ENCODE measurements around the gene EHMT1. TPM values are rescaled to one million over a fixed set of nuclear protein-coding genes. Genes with fewer than 3 reads are reported as not detected.
A peak's percentile ranks its signal among the peaks of the same experiment; 100 is the strongest.

Gene EHMT1
- total RNA-seq, 2 experiments from 2014 or later = 112 to 115 TPM

GRCh38 chr9:137694236-137694959 is 75.6 kb downstream of the EHMT1 start:
- Mint-ChIP-seq H3K27me3 (ENCODE audit: low read depth) (no peaks in the 10 kb centered on the region), H3K27ac (peak overlapping the region; percentile 23)

DNA sequence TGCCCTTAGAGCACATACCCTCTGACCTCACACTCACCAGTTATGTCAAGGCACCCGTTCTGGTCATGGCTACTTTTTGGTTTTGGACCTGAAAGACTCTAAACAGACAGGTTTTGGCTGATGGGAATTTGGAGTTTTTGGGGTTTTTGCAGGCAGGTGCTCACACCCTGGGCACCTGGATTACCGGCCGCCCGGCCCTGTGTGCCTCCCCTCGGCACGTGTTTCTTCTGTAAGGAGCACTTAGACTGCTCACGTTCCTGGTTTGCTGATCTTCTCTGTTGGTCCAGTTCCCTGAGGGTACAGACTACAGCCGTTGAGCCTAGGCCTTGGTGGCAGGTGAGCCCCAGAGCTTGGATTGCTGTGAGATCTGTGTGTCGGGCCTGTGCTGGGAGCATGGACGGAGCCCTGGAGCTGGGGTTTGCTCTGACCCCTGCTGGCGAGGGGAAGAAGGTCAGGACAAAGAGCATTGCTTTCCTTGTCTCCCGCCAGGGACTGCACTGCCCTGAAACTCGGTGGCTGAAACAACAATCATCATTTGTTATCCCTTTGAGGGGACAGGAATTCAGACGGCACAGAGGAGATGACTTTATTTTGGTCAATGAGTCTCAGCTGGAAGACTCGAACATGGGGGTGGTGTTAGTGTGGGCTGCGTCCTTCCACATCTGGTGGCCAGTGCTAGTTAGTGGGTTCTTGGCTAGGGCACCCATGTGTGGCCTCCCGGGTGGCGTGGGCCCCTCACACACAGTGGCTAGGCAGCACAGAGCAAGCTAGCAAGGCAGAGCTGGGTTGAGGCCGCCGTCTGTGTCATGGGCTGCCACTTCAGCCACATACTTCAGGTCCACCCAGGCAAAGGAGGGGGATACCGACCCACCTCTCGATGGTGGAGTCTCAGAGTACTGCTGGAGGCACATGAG is 76.4 kb downstream of the EHMT1 start:
- H3K4me3 Mint-ChIP-seq = no peak overlapping the region
- peaks cover 13% of the 10 kb centered on the region for H3K4me1 Mint-ChIP-seq (ENCODE audit: low read depth)
- ATAC-seq = no peak
- DNase-seq = no peak
- H3K27me3 Mint-ChIP-seq (ENCODE audit: low read depth) = no peaks in the 10 kb centered on the region
- peaks cover 35% of the 10 kb centered on the region for H3K36me3 Mint-ChIP-seq (ENCODE audit: low read depth)
- ChIA-PET CTCF (interaction anchor here (1.3 kb wide), 1 partner anchor 22 kb away, joined by 3 read pairs; no protein-coding TSS in a partner anchor), POLR2A (no interaction called here)
- no peaks in the 10 kb centered on the region for H3K9me3 Mint-ChIP-seq (ENCODE audit: insufficient read depth)
- H3K27ac Mint-ChIP-seq = no peak overlapping the region

More at GRCh38 chr9:137694236-137694959, 75.6 kb downstream of the EHMT1 start:
- Mint-ChIP-seq H3K9me3 (ENCODE audit: insufficient read depth) (no peaks in the 10 kb centered on the region), H3K4me1 (ENCODE audit: low read depth) (peaks cover 13% of the 10 kb centered on the region), H3K4me3 (no peak overlapping the region), H3K36me3 (ENCODE audit: low read depth) (peaks cover 37% of the 10 kb centered on the region)
- POLR2A ChIA-PET = no interaction called here
- CTCF ChIA-PET = no interaction called here
- DNase-seq (no peak), ATAC-seq (no peak)

- H3K27ac Mint-ChIP-seq = peak overlapping the region; percentile 55
- H3K9me3 Mint-ChIP-seq (ENCODE audit: insufficient read depth) = peaks cover 7% of the 10 kb centered on the region
- ChIA-PET CTCF (interaction anchor here (1.3 kb wide), 1 partner anchor 23 kb away, joined by 3 read pairs; no protein-coding TSS in a partner anchor), POLR2A (no interaction called here)
- peaks cover 12% of the 10 kb centered on the region for H3K4me1 Mint-ChIP-seq (ENCODE audit: low read depth)
- peaks cover 39% of the 10 kb centered on the region for H3K36me3 Mint-ChIP-seq (ENCODE audit: low read depth)
- no peak for ATAC-seq
- no peak for DNase-seq
- H3K27me3 Mint-ChIP-seq (ENCODE audit: low read depth) = no peaks in the 10 kb centered on the region
- no peak overlapping the region for H3K4me3 Mint-ChIP-seq
Observed at GRCh38 chr9:137696136-137696925, 77.5 kb downstream of the EHMT1 start.

DNA sequence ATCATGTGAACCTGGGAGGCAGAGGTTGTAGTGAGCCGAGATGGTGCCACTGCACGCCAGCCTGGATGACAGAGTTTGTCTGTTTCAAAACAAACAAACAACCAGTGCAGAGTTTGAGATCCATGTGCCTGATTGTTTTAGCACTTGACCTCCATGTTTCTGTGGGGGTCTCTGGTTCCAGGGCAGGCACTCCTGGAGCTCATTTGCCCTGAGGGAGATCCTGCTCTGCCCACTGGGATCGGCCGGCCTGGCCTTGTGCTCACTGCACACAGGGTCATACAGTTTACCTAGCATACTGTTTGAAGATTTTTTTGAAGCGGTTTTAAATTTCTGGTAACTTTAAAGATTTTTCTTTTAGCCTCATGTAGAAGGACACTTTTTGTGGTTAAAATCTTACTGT is 78.4 kb downstream of the EHMT1 start:
- POLR2A ChIA-PET = no interaction called here
- Mint-ChIP-seq H3K4me1 (ENCODE audit: low read depth) (peaks cover 5% of the 10 kb centered on the region), H3K27me3 (ENCODE audit: low read depth) (no peaks in the 10 kb centered on the region), H3K9me3 (ENCODE audit: insufficient read depth) (peaks cover 7% of the 10 kb centered on the region), H3K36me3 (ENCODE audit: low read depth) (peaks cover 38% of the 10 kb centered on the region), H3K27ac (no peak overlapping the region), H3K4me3 (no peak overlapping the region)
- CTCF ChIA-PET = interaction anchor here (0.7 kb wide), 1 partner anchor 166 kb away, joined by 3 read pairs; no protein-coding TSS in a partner anchor
- DNase-seq = no peak
- ATAC-seq = no peak

DNA sequence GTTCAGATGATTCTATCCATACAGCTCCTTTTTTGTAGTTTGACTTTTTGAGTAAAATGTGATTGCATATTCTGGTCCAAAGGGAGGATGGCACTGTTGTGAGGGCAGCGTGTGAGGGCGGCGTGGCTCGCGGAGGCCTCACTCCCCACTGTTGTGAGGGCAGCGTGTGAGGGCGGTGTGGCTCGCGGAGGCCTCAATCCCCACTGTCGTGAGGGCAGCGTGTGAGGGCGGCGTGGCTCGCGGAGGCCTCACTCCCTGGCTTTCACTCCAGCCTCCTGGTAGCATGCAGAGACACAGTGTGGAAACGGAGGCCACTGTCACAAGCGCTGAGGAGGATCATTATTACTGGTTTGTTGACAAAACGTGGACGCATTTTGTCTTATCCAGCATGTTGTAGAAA is 79.0 kb downstream of the EHMT1 start:
- peaks cover 7% of the 10 kb centered on the region for H3K9me3 Mint-ChIP-seq (ENCODE audit: insufficient read depth)
- peaks cover 5% of the 10 kb centered on the region for H3K4me1 Mint-ChIP-seq (ENCODE audit: low read depth)
- ChIA-PET POLR2A (no interaction called here), CTCF (interaction anchor here (0.7 kb wide), 1 partner anchor 165 kb away, joined by 3 read pairs; no protein-coding TSS in a partner anchor)
- no peak overlapping the region for H3K27ac Mint-ChIP-seq
- H3K27me3 Mint-ChIP-seq (ENCODE audit: low read depth) = no peaks in the 10 kb centered on the region
- ATAC-seq (no peak), DNase-seq (no peak)
- H3K36me3 Mint-ChIP-seq (ENCODE audit: low read depth) = peaks cover 41% of the 10 kb centered on the region
- no peak overlapping the region for H3K4me3 Mint-ChIP-seq

- H3K4me1 Mint-ChIP-seq (ENCODE audit: low read depth) = peaks cover 20% of the 10 kb centered on the region
- POLR2A ChIA-PET = no interaction called here
- CTCF ChIA-PET = no interaction called here
- no peak for DNase-seq
- H3K4me3 Mint-ChIP-seq = no peak overlapping the region
- H3K27ac Mint-ChIP-seq = no peak overlapping the region
- peaks cover 22% of the 10 kb centered on the region for H3K9me3 Mint-ChIP-seq (ENCODE audit: insufficient read depth)
- H3K36me3 Mint-ChIP-seq (ENCODE audit: low read depth) = peaks cover 61% of the 10 kb centered on the region
- no peaks in the 10 kb centered on the region for H3K27me3 Mint-ChIP-seq (ENCODE audit: low read depth)
- ATAC-seq = no peak
Observed at GRCh38 chr9:137700911-137701310, 82.1 kb downstream of the EHMT1 start.

- H3K27me3 Mint-ChIP-seq (ENCODE audit: low read depth) = no peaks in the 10 kb centered on the region
- peaks cover 49% of the 10 kb centered on the region for H3K36me3 Mint-ChIP-seq (ENCODE audit: low read depth)
- no peak overlapping the region for H3K27ac Mint-ChIP-seq
Observed at GRCh38 chr9:137702615-137703379, 84.0 kb downstream of the EHMT1 start.

DNA sequence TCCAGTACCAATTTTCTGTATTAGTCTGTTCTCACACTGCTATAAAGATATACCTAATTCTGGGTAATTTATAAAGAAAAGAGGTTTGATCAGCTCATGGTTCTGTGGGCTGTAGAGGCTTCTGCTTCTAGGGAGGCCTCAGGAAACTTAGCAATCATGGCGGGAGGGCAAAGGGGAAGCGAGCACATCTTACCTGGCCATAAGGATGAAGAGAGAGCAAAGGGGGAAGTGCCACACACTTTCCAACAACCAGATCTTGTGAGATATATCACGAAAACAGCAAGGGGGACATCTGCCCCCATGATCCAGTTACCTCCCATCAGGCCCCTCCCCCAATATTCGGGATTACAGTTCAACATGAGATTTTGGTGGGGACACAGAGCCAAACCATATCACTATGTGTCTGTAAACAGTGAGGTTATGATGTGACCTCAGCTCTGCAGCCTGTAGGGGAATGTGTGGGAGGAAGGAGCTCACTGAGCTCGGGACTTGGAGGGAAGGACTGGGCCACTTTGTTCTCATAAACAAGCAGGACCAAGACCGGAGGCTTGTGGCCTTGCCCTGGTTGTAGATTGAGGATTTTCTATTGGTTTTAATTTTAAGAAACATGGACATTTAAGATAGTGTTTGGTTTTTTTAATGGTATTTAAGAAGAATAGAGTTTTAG is 85.2 kb downstream of the EHMT1 start:
- Mint-ChIP-seq H3K27ac (no peak overlapping the region), H3K4me1 (ENCODE audit: low read depth) (peaks cover 28% of the 10 kb centered on the region), H3K9me3 (ENCODE audit: insufficient read depth) (peaks cover 22% of the 10 kb centered on the region), H3K27me3 (ENCODE audit: low read depth) (no peaks in the 10 kb centered on the region), H3K36me3 (ENCODE audit: low read depth) (peaks cover 46% of the 10 kb centered on the region), H3K4me3 (no peak overlapping the region)
- DNase-seq = no peak
- ChIA-PET CTCF (no interaction called here), POLR2A (no interaction called here)
- no peak for ATAC-seq

More at GRCh38 chr9:137702615-137703379, 84.0 kb downstream of the EHMT1 start:
- CTCF ChIA-PET = no interaction called here
- Mint-ChIP-seq H3K4me1 (ENCODE audit: low read depth) (peaks cover 25% of the 10 kb centered on the region), H3K9me3 (ENCODE audit: insufficient read depth) (peaks cover 22% of the 10 kb centered on the region), H3K4me3 (no peak overlapping the region)
- POLR2A ChIA-PET = interaction anchor here (0.5 kb wide), 1 partner anchor 1500 kb away, joined by 3 read pairs; no protein-coding TSS in a partner anchor
- ATAC-seq = no peak
- DNase-seq = no peak

DNA sequence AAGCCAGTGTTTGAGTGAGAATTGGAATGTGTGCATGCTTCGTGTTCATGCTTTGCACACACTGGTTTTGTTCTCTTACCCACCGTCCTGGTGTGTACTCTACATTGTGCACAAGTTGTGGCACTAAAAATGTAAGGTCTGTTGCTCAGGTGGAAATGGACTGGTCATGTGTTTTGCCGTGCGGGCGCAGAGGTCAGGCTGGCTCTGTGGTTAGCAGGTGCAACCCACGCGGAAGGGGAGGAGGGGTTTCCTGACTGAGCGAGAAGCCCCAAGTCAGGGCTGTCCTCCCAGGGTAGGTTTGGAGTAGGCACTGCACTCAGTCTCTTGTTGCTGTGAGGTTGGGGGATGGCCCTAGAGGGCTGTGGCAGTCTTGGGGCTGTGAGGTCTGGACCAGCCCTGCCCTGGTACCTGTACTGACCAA is 86.6 kb downstream of the EHMT1 start:
- Mint-ChIP-seq H3K36me3 (ENCODE audit: low read depth) (peaks cover 46% of the 10 kb centered on the region), H3K4me1 (ENCODE audit: low read depth) (peaks cover 28% of the 10 kb centered on the region), H3K9me3 (ENCODE audit: insufficient read depth) (peaks cover 19% of the 10 kb centered on the region), H3K4me3 (peak overlapping the region; percentile 9), H3K27ac (peak overlapping the region; percentile 68), H3K27me3 (ENCODE audit: low read depth) (no peaks in the 10 kb centered on the region)
- DNase-seq (peak; percentile 55), ATAC-seq (peak; percentile 63)
- CTCF ChIA-PET = no interaction called here
- POLR2A ChIA-PET = no interaction called here

DNA sequence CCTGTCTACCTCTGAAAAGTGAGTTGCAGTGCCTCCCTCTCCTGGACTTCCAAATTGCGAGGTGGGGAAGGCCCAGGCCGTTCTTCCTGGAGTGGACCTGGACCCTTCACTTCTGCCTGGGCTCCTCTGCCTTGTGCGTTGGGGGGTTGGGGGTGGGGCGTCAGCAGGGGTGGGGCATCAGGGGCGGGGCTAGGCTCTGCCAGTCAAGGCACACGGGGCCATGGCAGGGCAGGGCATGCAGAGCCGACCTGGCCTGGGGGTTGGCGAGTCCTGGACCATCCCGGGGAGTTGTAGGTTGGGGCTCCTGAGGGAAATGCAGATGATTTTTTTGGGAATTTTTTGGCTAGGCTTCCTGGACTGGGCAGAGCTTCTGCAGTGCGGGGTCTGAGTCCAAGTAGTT is 87.1 kb downstream of the EHMT1 start:
- Mint-ChIP-seq H3K4me3 (no peak overlapping the region), H3K9me3 (ENCODE audit: insufficient read depth) (peaks cover 16% of the 10 kb centered on the region), H3K36me3 (ENCODE audit: low read depth) (peaks cover 44% of the 10 kb centered on the region), H3K27ac (no peak overlapping the region), H3K27me3 (ENCODE audit: low read depth) (no peaks in the 10 kb centered on the region), H3K4me1 (ENCODE audit: low read depth) (peaks cover 25% of the 10 kb centered on the region)
- CTCF ChIA-PET = no interaction called here
- ATAC-seq = no peak
- POLR2A ChIA-PET = no interaction called here
- DNase-seq = no peak

DNA sequence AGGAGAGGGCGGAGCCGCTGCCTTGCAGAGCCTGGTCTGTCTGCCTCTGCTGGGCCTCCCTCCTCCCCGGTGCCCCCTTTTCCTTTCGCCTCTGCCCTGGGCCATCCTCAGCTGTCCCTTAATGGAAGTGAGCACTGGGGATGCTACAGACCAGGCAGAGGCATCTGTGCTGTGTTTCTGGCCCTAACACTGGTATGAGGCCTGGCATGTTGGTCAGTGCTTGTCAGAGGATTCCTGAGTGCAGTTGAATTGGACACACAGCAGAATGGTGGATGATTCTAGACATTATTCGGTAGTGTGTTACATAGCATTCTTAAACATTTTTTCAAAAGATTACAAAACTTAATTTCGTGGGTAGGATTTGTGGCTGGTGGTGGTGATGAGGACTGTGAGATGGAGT is 88.6 kb downstream of the EHMT1 start:
- Mint-ChIP-seq H3K27me3 (ENCODE audit: low read depth) (no peaks in the 10 kb centered on the region), H3K36me3 (ENCODE audit: low read depth) (peaks cover 50% of the 10 kb centered on the region), H3K9me3 (ENCODE audit: insufficient read depth) (peaks cover 26% of the 10 kb centered on the region), H3K4me3 (no peak overlapping the region), H3K27ac (no peak overlapping the region), H3K4me1 (ENCODE audit: low read depth) (peaks cover 35% of the 10 kb centered on the region)
- CTCF ChIA-PET = no interaction called here
- DNase-seq (no peak), ATAC-seq (no peak)
- POLR2A ChIA-PET = no interaction called here
